Brain microvascular endothelial cell (primary cell): ENCODE measurements around the gene PLA2G7.

ENCODE experiments used
- DNase-seq: peaks from one replicate; pipeline ENCODE4 v3.0.0-alpha.2; 2020
- H3K27ac ChIP-seq: fragments of 250-450 bp; sonication (Bioruptor Pico); 2 replicates; pipeline ENCODE4 v1.5.1; 2020; ENCODE audit warnings: mild to moderate bottlenecking, moderate library complexity
- H3K27me3 ChIP-seq: fragments of 250-450 bp; sonication (Bioruptor Pico); replicated peaks from 2 replicates; pipeline ENCODE4 v1.5.1; 2020; ENCODE audit warnings: mild to moderate bottlenecking
- H3K36me3 ChIP-seq: fragments of 250-450 bp; sonication (Bioruptor Pico); replicated peaks from 2 replicates; pipeline ENCODE4 v1.5.1; 2020; ENCODE audit warnings: mild to moderate bottlenecking
- H3K4me3 ChIP-seq: 2 replicates; pipeline ENCODE4 v1.5.1; 2011; ENCODE audit warnings: low read depth, mild to moderate bottlenecking, control low read depth, low read length, moderate library complexity
- CTCF ChIP-seq: IDR thresholded peaks from 2 replicates; pipeline ENCODE4 v1.5.1; 2011; ENCODE audit warnings: low read depth, mild to moderate bottlenecking, moderate library complexity, low read length, control low read depth, inconsistent platforms; ENCODE audit errors: missing control alignments
- in situ Hi-C: cut with HindIII; loops from 2 replicates; pipeline ENCODE4 v1.10.0; 2017; ENCODE audit warnings: low sequenced_read_pairs, low pct_ligation_motif_present

The PLA2G7 gene

DNA sequence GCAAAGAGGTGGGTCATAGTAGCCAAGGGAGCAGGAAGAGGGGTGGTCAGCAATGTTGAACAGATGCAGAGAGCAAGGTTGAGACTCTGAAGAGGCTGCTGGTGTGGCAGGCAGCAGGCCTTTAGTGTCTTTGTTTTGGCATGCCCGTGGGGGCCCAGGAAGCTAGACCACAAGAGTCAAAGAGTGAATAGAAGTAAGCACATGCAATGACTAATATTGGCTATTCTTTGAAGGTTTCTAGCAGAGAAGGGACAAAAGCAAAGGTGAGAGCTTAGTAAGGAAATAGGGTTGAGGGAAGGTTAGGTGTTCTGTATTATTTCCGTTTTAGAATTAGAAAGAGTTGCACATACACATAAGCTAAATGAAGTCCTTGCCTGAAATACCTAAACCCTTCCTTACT lies 28.7 kb downstream of the PLA2G7 start:
- Histone ChIP-seq H3K27me3 (peaks cover 3% of the 10 kb centered on the region), H3K4me3 (no peak overlapping the region), H3K27ac (no peak overlapping the region), H3K36me3 (no peaks in the 10 kb centered on the region)
- no peak for DNase-seq
- in situ Hi-C loops: no loop called here
- no peak for TF ChIP-seq CTCF

- Histone ChIP-seq H3K36me3 (no peaks in the 10 kb centered on the region), H3K27ac (no peak overlapping the region), H3K27me3 (peaks cover 3% of the 10 kb centered on the region), H3K4me3 (no peak overlapping the region)
- TF ChIP-seq CTCF: no peak
- in situ Hi-C loops: no loop called here
- DNase-seq: peak; percentile 8
These were observed 30.6 kb downstream of the PLA2G7 start for GRCh38 chr6:46704562-46704961.

GRCh38 chr6:46699970-46700369 lies 35.2 kb downstream of the PLA2G7 start:
- H3K27me3 ChIP-seq: peaks cover 3% of the 10 kb centered on the region
- no peak for TF ChIP-seq CTCF
- in situ Hi-C loops: no loop called here
- DNase-seq: no peak
- H3K27ac ChIP-seq: no peak overlapping the region
- H3K4me3 ChIP-seq: no peak overlapping the region
- no peaks in the 10 kb centered on the region for H3K36me3 ChIP-seq

DNA sequence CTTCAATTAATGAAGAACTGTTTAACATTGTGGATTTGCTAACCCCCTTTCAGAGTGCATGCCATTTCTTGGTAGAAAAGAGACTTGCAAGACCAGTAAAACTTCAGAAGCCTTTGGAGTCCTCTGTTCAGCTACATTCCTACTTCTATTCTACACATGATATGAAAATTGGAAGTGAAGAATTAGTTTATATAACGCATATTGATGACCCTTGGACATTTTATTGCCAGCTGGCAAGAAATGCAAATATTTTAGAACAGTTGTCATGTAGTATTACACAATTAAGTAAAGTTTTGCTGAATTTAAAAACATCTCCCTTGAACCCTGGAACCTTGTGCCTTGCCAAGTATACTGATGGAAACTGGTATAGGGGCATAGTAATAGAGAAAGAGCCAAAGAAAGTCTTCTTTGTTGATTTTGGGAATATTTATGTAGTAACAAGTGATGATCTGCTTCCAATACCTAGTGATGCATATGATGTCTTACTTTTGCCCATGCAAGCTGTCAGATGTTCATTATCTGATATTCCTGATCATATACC lies 44.2 kb downstream of the PLA2G7 start:
- H3K36me3 ChIP-seq: no peaks in the 10 kb centered on the region
- H3K27ac ChIP-seq: no peak overlapping the region
- no peaks in the 10 kb centered on the region for H3K27me3 ChIP-seq
- no peak overlapping the region for H3K4me3 ChIP-seq
- in situ Hi-C loops: no loop called here
- no peak for DNase-seq
- TF ChIP-seq CTCF: no peak

DNA sequence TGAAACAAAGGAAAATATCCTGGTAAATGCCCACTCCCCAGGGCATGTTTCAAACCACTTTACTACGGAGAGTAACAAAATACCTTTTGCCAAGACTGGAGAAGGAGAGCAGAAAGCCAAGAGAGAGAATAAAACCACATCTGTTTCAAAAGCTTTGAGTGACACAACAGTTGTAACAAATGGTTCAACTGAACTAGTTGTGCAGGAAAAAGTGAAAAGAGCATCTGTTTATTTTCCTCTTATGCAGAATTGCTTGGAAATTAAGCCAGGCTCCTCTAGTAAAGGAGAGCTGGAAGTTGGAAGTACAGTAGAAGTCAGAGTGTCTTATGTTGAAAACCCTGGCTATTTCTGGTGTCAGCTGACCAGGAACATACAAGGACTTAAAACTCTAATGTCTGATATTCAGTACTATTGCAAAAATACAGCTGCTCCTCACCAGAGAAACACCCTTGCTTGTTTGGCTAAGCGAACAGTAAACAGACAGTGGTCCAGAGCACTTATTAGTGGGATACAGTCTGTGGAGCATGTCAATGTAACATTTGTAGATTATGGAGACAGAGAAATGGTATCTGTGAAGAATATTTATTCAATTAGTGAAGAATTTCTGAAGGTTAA lies 44.9 kb downstream of the PLA2G7 start:
- no peak overlapping the region for H3K4me3 ChIP-seq
- H3K27ac ChIP-seq: no peak overlapping the region
- no peak for TF ChIP-seq CTCF
- no peak for DNase-seq
- in situ Hi-C loops: no loop called here
- H3K36me3 ChIP-seq: no peaks in the 10 kb centered on the region
- no peaks in the 10 kb centered on the region for H3K27me3 ChIP-seq

- H3K27me3 ChIP-seq: no peaks in the 10 kb centered on the region
- TF ChIP-seq CTCF: no peak
- DNase-seq: no peak
- no peak overlapping the region for H3K4me3 ChIP-seq
- in situ Hi-C loops: no loop called here
- no peak overlapping the region for H3K27ac ChIP-seq
- H3K36me3 ChIP-seq: no peaks in the 10 kb centered on the region
These were observed 45.5 kb downstream of the PLA2G7 start for GRCh38 chr6:46689657-46690056.
